GM18499 (cell line): ENCODE results near the gene OR2T2.
"Not testable (repeated sequence)": the region's sequence is repeated elsewhere in the genome, so short reads cannot be mapped to it uniquely, and the experiment has no call there.

Source experiments
- ATAC-seq: cut with Tn5 transposase; IDR thresholded peaks from one replicate; pipeline ENCODE4 v1.9.1; 2021; ENCODE audit warnings: moderate number of reproducible peaks; ENCODE audit not compliant: insufficient read depth, unreplicated experiment

The OR2T2 gene

GRCh38 chr1:248449821-248450465 lies 4.5 kb downstream of the OR2T2 start:
- ATAC-seq: not testable (repeated sequence)

DNA sequence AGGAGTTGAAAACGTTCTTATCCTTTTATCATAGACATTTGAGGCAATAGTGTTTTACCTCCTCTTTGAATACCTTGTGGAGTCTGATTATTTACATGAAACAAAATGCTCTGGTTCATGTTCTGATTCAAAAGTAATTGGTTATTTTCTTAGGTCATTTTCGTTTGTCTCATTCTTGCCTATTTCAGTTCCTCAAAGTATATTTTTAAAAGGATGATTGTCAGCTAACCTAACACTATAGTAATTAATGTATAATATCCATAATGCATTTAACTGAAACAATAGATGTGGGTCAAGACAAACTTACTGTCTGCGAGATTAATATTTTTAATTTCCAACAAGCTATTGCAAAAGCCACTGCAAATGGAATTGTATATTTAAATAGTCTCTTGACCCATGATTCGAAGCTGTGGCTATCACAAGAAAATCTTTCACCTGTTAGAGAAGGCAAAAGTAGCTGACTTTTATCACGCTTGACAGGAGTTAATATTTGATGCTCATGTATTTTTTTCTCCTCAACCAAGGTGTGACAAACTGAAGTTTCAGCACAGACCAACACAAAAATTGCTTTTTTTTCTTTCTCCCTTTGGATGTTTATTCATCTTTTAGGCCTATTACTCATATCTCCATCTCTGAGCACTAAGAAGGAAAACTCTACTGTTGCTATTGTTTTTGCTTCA lies 5.2 kb downstream of the OR2T2 start:
- ATAC-seq: peak; percentile 64

- not testable (repeated sequence) for ATAC-seq
Observed at GRCh38 chr1:248453619-248454018, 8.2 kb downstream of the OR2T2 start.

DNA sequence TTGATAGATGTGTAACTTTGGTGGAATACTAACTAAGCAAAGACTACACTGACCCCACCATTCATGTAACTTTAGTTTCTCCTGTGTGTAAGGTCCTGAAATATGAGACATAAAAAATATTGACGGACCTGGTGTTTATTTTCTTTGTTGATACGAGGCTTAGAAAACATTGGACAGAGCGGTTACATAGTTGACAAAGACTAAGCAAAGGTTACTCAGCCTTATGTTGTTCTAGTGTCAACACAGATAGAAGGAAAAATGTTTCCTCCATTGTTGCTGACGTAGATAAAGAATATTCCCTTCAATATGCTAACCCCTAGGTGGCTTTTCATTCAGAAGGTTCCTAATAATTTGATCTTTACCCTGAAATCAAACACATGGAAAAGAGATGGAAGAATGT lies 9.6 kb downstream of the OR2T2 start:
- not testable (repeated sequence) for ATAC-seq

- not testable (repeated sequence) for ATAC-seq
Observed at GRCh38 chr1:248456635-248457034, 11.2 kb downstream of the OR2T2 start.

DNA sequence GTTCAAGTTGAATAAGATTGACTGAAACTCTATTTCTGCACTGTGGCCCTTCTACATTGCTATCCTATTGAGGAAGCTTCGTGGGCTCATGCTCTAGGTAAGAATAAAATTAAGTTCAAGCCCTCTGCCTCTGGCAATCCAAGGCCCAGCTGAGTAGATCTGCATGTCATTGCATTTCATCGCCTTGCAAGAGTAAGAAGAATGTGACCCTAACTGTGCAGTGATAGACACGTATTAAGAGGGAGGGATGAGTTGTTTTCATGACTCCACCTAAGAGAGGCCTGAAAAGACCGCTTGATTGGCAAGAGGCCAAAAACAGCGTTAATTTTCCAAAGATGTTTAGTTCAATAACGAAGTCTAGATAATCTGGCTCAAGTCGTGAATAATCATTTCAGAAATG lies 13.7 kb downstream of the OR2T2 start:
- ATAC-seq: not testable (repeated sequence)

- no peak for ATAC-seq
Observed at GRCh38 chr1:248471154-248471553, 25.7 kb downstream of the OR2T2 start.

- ATAC-seq: not testable (repeated sequence)
Observed at GRCh38 chr1:248472111-248472510, 26.7 kb downstream of the OR2T2 start.

GRCh38 chr1:248473051-248473450 lies 27.6 kb downstream of the OR2T2 start, which contains the start of gene OR2T3:
Gene OR2T3, plus strand, starts transcription at chr1:248473351. Its CDS starts 0 bp downstream, at chr1:248473351.
- ATAC-seq: not testable (repeated sequence)

GRCh38 chr1:248475660-248476059 lies 30.2 kb downstream of the OR2T2 start:
- not testable (repeated sequence) for ATAC-seq

DNA sequence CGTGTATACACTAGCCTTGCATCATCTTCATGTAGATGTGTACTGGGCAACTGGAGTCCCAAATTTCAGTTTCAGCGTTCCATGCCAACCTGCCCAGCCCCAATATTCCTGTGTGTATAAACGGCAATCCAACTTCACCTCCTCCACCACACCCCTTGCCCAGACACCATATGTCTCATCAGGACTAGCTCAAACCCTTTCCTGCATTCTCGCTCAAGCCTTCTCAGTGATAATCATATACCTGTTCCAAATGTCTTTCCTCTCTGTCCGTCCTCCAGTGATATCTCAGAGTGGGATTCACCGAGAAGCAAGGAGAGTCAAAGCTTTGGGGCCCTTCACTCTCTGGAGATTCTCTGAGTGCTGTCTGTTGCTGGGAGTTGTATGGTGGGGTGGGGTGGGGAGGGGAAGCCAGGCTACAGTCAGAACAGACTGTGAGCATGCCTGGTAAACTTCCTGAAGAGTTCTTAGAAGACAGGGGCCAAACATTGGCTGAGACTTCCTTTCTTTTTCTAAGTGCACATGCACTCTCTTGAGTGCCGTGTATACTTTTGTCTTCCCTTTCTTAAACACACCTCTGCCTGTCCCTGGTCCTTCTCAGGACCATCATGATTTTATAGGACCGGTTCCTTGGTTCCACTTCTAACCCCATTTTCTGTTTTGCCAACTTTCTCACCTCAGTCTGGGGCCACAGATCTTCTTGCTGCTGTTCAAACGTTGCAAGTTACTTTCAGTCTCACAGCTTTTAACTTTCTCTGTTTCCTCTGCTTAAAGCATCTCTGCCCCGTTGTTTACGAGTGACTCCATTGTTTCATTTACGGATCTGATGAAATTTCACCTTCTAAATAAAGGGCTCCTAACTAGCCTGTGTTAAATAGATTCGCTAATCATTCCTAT lies 36.5 kb downstream of the OR2T2 start:
- ATAC-seq: peak; percentile 68

DNA sequence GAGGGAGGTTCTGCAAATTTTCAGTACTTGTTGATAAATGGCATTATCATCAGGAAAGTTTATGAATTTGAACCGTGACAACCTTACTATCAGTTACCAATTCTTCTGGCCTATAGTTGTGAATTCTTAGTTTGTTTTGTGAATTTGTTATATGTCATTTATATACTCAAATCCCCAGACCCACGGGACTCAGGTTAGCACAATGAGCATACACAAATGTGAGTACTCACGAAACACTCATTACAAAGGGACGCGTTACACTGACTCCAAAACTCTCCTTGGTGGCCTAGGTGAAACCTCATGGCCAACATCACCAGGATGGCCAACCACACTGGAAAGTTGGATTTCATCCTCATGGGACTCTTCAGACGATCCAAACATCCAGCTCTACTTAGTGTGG lies 42.9 kb downstream of the OR2T2 start, which contains the start of gene OR2T5:
Gene OR2T5 (plus strand): TSS at position 301 of the 400 bp plus-strand sequence. CDS start 0 bp downstream, at position 301.
- ATAC-seq: not testable (repeated sequence)

- ATAC-seq: not testable (repeated sequence)
Observed at GRCh38 chr1:248496661-248497060, 51.2 kb downstream of the OR2T2 start.

DNA sequence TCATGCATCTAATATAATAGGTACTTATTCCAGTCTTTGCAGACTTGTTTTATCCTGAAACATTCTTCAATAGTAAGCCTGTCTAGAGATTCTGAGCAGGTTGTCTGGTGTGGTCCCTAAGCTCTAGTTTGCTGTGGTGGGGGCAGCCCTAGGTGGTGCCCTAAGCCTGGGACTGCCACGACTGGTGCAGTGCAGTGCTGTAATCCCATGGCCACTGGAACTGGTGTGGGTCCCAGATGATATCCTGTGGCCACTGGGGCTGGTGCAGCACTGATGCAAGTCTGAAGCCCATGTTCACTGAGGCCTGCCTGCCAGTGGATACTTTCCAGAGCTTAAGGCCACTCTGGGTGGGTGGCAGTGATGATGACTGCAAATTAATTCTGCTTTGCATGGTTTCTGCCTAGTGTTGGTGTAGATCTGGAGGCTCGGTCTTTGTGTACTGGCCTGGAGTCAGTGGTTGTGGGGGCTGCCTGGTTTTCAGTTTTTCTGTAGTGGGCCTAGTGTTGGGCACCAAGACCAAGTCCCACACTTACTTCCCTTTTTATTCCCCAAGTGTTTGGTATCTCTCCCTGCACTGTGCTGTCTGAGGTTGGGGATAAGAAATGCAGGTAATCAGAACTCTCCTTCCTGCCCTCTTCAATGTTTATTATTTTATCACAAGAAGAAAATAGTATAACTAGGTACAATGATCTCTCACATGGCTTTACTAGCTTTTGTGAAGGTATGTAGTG lies 55.0 kb downstream of the OR2T2 start:
- ATAC-seq: not testable (repeated sequence)
